NCI-H1436 treated with DMSO at 0.1 percent for 48 hours (cell line): Measurements from ENCODE around the gene ADAMTSL3.

Experiments used
- DNase-seq: peaks from one replicate; lab custom pipeline; 2025; lab: John Stamatoyannopoulos, UW

The ADAMTSL3 gene, protein sequence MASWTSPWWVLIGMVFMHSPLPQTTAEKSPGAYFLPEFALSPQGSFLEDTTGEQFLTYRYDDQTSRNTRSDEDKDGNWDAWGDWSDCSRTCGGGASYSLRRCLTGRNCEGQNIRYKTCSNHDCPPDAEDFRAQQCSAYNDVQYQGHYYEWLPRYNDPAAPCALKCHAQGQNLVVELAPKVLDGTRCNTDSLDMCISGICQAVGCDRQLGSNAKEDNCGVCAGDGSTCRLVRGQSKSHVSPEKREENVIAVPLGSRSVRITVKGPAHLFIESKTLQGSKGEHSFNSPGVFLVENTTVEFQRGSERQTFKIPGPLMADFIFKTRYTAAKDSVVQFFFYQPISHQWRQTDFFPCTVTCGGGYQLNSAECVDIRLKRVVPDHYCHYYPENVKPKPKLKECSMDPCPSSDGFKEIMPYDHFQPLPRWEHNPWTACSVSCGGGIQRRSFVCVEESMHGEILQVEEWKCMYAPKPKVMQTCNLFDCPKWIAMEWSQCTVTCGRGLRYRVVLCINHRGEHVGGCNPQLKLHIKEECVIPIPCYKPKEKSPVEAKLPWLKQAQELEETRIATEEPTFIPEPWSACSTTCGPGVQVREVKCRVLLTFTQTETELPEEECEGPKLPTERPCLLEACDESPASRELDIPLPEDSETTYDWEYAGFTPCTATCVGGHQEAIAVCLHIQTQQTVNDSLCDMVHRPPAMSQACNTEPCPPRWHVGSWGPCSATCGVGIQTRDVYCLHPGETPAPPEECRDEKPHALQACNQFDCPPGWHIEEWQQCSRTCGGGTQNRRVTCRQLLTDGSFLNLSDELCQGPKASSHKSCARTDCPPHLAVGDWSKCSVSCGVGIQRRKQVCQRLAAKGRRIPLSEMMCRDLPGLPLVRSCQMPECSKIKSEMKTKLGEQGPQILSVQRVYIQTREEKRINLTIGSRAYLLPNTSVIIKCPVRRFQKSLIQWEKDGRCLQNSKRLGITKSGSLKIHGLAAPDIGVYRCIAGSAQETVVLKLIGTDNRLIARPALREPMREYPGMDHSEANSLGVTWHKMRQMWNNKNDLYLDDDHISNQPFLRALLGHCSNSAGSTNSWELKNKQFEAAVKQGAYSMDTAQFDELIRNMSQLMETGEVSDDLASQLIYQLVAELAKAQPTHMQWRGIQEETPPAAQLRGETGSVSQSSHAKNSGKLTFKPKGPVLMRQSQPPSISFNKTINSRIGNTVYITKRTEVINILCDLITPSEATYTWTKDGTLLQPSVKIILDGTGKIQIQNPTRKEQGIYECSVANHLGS (N-terminal part only)

DNA sequence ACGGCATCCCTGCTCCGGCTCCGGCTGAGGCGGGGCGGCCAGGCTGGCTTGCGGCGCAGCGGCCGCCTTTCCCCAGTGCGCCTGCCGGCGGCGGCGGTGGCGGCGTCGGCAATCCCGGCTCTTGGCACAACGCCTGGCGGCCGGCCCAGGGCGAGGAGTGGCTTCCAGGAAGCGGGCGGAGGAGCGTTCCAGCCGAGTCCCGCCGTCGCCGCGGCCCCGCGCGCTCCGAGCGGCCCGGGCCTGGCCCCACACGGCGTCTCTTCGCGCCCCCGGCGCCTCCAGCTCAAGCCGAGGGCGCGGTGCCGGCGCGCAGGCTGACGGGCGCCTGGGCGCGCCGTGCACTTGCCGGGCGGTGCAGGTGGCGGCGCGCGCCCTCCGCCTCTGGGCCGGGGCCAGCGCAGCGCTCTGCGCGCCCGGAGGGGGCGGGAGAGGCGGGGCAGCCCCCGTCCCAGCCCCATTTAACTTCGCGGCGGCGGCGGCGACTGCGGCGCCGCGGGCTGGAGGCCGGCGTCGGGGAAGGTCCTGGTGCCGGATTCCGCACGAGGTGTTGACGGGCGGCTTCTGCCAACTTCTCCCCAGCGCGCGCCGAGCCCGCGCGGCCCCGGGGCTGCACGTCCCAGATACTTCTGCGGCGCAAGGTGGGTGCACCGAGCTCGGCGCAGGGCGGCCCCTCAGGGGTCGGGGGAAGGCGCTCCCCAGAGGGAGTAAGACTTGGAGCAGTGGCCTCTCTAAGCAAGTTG, at the start of gene ADAMTSL3:
Gene ADAMTSL3, plus strand, starts transcription at position 485 of the 740 bp plus-strand sequence. CDS start 1,639 bp downstream, outside the sequence.
- no peak for DNase-seq

GRCh38 chr15:83604549-83604948, 49.4 kb upstream of the ADAMTSL3 start:
- DNase-seq, result no peak

GRCh38 chr15:83605111-83605945, 48.6 kb upstream of the ADAMTSL3 start:
- no peak for DNase-seq

- DNase-seq, result no peak
These were observed 43.8 kb upstream of the ADAMTSL3 start for GRCh38 chr15:83610132-83610531.

GRCh38 chr15:83610901-83611685, 42.8 kb upstream of the ADAMTSL3 start:
- DNase-seq, result no peak

GRCh38 chr15:83612226-83612625, 41.7 kb upstream of the ADAMTSL3 start:
- no peak for DNase-seq

DNA sequence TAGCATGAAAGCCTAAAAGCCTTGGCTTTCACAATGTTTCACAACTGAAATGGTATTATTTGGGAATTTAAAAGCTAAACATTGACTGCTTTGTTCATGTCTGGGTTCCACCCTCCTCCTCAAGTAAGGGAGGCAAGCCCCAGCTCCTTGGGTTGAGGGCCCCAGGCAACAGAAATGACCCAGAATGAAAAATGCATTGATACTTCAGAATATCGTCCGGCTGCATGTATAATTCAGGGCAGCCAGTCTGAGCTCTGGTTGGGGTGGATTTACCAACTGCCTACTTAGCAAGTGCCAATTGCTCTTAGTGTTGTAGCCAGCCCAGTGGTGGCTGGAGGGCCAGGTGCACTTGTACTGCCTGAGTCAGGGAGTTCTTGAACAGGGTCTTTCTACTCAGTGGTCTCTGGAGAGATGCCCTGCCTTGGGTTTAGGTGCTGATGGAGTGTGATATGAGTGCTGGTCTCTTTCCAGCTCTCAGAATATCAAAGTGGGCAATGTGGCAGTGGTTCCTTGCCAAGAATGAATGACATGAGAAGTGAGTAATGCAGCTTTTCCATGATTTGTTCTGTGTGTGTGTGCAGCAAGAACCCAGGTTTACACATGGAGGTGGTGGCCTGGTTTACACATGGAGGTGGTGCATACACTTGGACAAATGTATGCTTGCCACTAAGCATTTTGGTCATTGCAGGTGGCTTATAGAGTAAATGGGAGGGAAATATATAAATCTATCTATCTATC, 40.9 kb upstream of the ADAMTSL3 start:
- no peak for DNase-seq

DNA sequence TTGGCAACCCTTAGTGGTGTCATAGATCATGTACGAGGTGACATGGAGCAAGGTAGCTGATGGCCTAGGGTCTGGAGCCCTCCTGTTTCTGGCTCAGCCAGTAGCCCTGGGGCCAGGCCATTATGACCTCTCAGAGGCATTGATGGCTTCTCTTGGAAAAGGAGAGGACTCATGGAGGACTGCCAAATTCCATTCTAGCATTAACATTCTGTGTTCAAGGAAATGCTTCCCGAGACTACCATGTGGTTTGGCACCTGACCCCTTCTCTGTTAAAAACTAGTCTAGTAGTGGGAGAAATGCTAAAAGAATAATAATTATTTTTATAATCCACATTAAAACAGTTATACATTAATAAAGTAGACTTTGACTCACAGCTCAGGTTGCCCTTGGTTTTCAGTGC, 40.2 kb upstream of the ADAMTSL3 start:
- DNase-seq, result no peak

- DNase-seq, result no peak
These were observed 37.1 kb upstream of the ADAMTSL3 start for GRCh38 chr15:83616840-83617239.

DNA sequence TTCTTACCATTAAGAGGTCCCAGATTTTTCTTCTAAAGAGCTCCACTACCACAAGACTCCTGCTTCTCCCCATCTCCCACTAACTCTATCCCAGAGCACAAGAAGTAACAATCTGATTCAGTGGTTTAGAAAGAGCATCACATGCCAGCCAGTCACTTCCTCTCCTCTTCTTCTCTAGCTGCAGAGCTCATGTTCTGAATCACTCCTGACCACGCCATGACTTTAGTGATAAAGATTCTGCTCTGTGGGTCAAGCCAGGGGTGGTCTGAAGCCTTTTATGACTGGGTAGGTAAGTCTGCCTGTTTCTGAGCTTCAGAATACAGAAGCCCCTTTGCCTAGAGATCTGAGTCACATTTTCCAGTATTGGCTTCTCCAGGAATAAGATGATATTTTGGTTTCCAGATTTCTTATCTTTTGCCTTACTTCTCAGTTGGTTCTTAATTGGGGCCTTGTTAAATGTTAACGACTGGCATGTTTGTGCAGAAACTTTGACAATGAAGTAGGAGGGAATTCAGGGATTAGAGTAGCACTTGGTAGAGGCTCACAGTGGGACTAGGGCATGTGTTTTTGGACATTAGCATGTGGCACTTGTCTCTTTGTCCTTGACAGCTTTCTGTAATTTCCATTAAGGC, 27.6 kb upstream of the ADAMTSL3 start:
- DNase-seq, result no peak

DNA sequence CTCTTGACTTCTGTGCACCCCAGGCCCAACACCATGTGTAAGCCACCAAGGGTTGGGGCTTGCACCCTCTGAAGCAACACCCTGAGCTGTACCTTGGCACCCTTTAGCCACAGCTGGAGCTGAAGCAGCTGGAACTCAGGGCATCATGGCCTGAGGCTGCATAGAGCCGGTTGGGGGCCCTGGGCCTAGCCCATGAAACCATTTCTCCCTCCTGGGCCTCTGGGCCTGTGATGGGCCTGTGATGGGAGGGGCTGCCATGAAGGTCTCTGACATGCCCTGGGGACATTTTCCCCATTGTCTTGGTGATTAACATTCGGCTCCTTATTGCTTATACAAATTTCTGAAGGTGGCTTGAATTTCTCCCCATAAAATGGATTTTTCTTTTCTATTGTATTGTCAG, 22.4 kb upstream of the ADAMTSL3 start:
- DNase-seq, result no peak

DNA sequence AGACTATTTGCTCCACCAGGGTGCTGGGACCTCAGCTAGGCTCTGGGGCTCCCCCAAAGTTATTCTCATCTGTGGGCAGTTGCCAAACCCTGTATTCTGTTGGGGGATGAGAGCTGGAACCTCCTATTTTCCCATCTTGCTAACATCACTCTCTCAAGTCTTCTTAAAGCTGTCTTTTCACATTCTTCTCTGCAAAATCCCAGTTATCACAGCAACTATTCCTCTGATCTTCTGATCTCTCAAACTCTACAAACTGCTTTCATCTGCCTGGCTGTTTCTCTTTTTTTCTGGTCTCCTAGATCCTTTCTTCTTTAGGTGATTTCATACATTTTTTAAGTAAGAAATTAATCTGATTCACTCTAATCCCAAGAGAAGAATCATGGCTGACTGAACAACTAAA, 10.7 kb upstream of the ADAMTSL3 start:
- no peak for DNase-seq

- no peak for DNase-seq
These were observed 9.5 kb upstream of the ADAMTSL3 start for GRCh38 chr15:83644439-83644838.

DNA sequence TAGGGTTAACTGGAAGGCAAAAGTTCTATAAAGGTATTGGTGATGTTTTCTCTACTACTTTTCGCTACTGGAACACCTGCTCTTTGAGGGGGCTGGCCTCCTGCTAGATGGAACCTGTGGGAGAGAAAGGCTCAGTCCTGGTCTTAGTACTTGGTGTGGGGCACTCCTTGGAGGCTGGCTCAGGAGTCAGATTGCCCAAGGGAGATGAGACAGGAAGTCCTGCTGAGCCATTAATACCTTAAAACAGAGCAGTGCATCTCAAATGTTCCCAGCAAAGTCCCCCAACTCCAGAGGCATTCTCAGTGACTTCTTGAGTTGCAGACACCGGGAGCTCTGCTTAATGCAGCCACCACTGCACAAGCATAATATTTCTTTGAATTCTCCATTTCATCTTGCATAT, 3.1 kb upstream of the ADAMTSL3 start:
- no peak for DNase-seq

DNA sequence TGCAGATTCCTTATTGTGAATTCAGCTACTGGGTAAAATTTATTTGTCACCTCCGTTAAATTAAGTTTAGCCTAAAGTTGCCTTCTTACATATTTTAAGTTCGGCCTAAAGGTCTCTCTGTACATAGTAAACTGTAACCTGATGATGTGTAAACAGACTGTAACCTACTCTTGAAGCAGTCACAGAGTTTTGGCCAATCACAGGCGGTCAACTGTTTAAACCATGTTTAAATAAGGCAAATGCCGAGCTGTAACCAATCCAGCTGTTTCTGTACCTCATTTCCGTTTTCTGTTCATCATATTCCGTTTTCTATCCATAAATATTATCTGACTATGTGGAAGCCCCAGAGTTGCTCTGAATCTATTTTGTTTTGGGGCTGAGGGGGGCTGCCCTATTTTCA, 2.4 kb upstream of the ADAMTSL3 start:
- no peak for DNase-seq

- DNase-seq, result no peak
These were observed 1.2 kb upstream of the ADAMTSL3 start for GRCh38 chr15:83652626-83653204.

- DNase-seq, result no peak
These were observed 660 bp upstream of the ADAMTSL3 start for GRCh38 chr15:83653288-83653638.
